Stimulated activated naive CD4-positive, alpha-beta T cell treated with Interleukin-2 at 50 U/mL for 16 hours (primary cell): ENCODE data around the gene PKMYT1.
"Not testable (repeated sequence)": the region's sequence is repeated elsewhere in the genome, so short reads cannot be mapped to it uniquely, and the experiment has no call there.

ENCODE experiments used
- DNase-seq: peaks from one replicate; lab custom pipeline; 2025; lab: John Stamatoyannopoulos, UW

PKMYT1 gene

DNA sequence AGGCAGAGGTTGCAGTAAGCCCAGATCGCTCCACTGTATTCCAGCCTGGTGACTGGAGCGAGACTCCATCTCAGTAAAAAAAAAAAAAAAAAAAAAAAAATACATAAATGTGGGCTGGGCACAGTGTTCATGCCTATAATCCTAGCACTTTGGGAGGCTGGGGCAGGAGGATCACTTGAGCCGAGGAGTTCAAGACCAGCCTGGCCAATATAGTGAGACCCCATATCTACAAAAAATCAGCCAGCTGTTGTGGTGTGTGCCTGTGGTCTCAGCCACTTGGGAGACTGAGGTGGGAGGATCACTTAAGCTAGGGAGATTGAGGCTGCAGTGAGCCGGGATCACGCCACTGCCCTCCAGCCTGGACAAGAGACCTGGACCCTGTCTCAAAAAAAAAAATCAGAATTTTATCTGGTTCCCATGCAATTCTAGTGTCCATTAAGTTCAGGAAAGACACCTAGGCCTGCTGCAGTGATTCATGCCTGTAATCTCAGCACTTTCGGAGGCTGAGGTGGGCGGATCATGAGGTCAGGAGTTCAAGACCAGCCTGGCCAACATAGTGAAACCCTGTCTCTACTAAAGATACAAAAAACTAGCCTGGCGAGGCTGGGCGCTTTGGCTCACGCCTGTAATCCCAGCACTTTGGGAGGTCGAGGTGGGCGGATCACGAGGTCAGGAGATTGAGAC is 48.9 kb downstream of the PKMYT1 start:
- not testable (repeated sequence) for DNase-seq

DNA sequence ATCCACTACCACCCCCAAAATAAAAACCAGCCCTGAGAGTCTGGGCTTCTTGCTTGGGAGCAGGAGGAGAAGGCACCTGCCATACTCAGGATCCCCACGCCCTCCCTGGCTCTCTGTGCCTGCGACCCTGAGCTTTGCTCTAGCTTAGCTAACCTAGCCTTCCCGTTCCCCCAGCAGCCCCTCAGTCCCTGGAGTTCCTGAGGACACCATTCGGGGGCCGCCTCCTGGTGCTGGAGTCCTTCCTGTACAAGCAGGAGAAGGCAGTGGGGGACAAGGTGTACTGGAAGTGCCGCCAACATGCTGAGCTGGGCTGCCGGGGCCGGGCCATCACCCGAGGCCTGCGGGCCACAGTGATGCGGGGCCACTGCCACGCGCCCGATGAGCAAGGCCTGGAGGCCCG is 50.0 kb downstream of the PKMYT1 start:
- DNase-seq = no peak

DNA sequence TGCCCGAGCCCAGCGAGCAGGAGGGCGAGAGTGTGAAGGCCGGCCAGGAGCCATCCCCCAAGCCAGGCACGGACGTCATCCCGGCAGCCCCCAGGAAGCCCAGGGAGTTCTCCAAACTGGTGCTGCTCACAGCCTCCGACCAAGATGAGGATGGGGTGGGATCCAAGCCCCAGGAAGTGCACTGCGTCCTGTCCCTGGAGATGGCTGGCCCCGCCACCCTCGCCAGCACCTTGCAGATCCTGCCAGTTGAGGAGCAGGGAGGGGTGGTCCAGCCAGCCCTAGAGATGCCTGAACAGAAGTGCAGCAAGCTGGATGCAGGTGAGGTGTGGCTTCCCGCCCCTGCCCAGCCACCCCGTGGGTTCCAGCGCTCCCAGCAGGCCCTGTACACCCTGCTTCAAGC is 50.6 kb downstream of the PKMYT1 start:
- no peak for DNase-seq

DNA sequence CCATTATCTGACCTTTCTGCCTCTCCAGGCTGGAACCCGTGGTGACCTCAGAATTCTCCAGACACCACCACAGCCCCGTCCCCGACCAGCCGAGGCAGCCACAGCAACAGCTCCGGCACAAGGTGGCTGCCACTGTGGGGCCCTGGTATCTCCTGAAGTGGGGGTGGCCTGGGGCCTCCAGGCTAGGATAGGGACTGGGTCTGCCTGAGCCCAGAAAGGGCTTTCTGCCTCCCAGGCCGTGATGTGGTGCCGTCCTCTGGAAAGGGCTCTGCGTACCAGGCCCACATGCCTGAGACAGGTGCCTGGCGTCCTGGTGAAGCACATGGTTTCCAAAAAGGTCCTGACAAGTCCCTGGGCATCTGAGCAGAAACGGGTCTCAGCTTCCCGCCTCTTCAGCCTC is 51.5 kb downstream of the PKMYT1 start:
- no peak for DNase-seq

DNA sequence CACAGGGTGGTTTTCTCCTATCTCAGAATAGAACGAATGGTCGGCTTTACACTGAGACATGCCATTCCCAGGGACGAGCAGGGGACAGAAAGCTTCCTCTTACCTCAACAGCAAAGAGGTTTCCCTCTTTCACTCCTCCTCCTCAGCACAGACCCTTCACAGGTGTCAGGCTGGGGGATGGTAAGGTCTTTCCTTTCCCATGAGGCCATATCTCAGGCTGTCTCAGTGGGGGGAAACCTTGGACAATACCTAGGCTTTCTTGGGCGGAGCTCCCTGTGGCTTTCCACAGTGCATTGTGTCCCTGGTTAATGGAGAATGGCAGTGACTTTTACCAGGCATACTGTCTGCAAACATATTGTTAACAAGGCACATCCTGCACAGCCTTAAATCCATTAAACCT is 52.1 kb downstream of the PKMYT1 start:
- not testable (repeated sequence) for DNase-seq

DNA sequence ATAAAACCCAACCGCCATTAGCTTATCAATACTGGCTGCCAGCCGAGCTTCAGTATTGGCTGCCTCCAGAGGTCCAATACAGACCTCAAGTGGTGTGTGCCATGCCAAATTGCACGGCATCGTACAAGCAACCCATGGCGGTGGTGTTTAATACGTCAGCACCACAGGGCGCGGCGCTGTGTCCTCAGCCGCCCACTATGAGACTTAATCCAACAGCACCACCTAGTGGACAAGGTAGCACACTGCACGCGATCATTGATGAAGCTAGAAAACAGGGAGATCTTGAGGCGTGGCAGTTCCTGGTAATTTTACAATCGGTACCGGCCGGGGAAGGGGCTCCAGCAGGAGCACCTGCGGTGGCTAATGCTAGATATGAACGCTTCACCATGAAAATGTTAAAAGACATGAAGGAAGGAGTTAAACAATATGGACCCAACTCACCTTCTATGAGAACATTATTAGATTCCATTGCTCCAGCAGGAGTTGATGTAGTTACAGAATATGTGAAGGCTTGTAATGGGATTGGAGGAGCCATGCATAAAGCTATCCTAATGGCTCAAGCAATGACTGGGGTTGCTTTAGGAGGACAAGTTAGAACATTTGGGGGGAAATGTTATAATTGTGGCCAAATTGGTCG is 53.1 kb downstream of the PKMYT1 start:
- peak; percentile 82 for DNase-seq

DNA sequence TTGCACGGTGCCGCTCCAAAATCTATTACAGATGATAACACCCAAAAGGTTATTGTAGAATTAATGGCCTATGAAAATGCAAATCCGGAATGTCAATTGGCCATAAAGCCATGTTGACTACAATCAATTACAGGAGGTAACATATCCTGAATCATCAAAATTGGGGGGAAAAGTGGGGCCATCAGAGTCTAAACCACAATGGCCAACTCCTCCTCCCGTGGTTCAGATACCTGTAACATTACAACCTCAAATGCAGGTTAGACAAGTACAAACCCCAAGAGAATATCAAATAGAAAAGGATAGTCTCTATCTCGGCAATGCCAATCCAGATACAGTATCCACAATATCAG is 53.6 kb downstream of the PKMYT1 start:
- DNase-seq = no peak

DNA sequence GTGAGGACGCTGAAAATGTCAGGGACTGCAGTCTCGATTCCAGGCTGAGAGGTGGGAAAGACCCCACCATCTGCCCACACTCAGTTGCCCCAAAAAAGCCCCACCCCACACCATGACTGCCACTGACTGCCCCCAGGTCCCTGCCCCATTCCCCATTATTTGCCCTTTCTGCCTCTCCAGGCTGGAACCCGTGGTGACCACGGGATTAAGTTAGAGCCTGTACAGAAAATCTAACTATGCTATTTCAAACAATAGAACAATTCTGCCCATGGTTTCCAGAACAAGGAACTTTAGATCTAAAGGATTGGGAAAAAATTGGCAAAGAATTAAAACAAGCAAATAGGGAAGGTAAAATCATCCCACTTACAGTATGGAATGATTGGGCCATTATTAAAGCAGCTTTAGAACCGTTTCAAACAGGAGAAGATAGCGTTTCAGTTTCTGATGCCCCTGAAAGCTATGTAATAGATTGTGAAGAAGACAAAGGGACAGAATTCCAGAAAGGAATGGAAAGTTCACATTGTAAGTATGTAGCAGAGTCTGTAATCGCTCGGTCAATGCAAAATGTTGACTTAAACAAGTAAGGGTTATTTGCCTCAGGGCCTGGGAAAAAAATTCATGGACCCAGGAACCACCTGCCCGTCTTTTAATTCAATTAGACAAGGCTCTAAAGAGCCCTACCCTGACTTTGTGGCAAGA is 54.1 kb downstream of the PKMYT1 start:
- DNase-seq = no peak

DNA sequence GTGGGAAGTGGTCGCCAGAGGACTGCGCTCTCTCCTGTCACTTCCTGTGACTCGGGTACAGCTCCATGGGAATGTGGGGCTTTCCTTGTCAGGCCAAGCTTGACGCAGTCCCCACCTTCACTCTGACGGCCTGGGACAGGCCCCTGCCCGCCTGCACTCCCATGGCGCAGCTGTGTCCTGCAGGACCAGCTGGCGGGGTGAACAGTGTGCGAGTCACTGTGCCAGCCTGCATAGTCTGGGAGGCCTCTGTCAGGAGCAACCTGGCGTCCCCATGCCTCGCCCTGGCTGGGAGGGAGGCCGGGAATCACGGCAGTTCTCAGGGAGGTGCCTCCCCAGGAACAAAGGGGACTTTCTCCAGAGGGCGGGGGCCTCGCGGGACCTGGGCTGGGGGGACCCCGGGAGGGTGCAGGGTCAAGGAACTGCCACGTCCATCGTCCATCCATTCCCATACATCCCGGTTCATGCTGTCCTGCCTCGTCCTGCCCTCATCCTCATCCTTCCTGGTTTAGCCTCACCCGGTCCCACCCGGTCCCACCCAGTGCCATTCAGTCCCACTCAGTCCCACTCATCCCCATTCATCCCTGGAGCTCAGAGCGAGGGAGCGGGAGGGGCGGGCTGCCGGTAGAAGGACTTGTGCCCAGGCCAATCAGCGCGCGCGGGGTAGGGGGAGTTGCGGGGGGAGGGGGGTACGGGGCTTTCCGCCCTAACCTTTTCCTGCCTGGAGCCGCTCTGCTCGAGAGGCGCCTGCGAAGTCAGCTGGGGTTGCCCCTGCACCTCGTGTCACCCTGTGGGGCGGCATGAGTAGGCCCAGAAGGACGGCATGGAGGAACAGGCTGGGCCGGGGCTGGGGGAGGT is 55.1 kb downstream of the PKMYT1 start:
- DNase-seq = no peak

DNA sequence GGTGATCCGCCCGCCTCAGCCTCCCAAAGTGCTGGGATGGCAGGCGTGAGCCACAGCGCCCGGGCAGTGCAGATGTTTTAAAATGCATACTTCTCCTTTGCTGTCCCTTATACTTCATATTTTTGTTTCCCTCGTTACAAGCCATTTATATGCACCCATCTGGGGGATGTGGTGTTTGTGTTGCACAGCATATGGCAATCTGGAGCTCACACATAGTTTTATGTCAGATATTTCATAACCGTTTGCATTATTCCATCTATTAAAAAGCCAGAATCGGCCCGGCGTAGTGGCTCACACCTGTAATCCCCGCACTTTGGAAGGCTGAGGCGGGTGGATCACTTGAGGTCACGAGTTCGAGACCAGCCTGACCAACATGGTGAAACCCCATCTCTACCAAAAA is 56.8 kb downstream of the PKMYT1 start:
- no peak for DNase-seq
